Raji (cell line): ENCODE measurements around the gene TNFAIP1.

ENCODE experiments used
- POLR2A ChIP-seq: IDR thresholded peaks from 2 replicates; pipeline ENCODE4 v1.6.1; 2011; ENCODE audit warnings: low read depth, low read length, control low read depth; ENCODE audit not compliant: insufficient read depth

Gene TNFAIP1

GRCh38 chr17:28357901-28358197, 22.3 kb downstream of the TNFAIP1 start:
- no peak for TF ChIP-seq POLR2A

- TF ChIP-seq POLR2A = no peak
Measured at GRCh38 chr17:28363186-28363585, 27.6 kb downstream of the TNFAIP1 start.

GRCh38 chr17:28363776-28364650, 28.5 kb downstream of the TNFAIP1 start:
- TF ChIP-seq POLR2A = no peak

GRCh38 chr17:28364665-28365363, 29.3 kb downstream of the TNFAIP1 start, which contains the start of gene SEBOX:
SEBOX (minus strand) TSS chr17:28365199; CDS start chr17:28365151, 48 bp downstream.
- TF ChIP-seq POLR2A = no peak

GRCh38 chr17:28365487-28365886, 29.9 kb downstream of the TNFAIP1 start:
- no peak for TF ChIP-seq POLR2A

- TF ChIP-seq POLR2A = no peak
Measured at GRCh38 chr17:28366605-28367004, 31.0 kb downstream of the TNFAIP1 start.

- TF ChIP-seq POLR2A = no peak
Measured at GRCh38 chr17:28367641-28368305, 32.2 kb downstream of the TNFAIP1 start.

GRCh38 chr17:28368306-28368831, 32.8 kb downstream of the TNFAIP1 start:
- no peak for TF ChIP-seq POLR2A

GRCh38 chr17:28368915-28369683, 33.5 kb downstream of the TNFAIP1 start:
- no peak for TF ChIP-seq POLR2A

GRCh38 chr17:28369684-28370034, 34.1 kb downstream of the TNFAIP1 start:
- TF ChIP-seq POLR2A = no peak

- no peak for TF ChIP-seq POLR2A
Measured at GRCh38 chr17:28370035-28370743, 34.6 kb downstream of the TNFAIP1 start, which contains the start of gene VTN. VTN (minus strand) TSS chr17:28370307; CDS start chr17:28370203, 104 bp downstream.

- TF ChIP-seq POLR2A = no peak
Measured at GRCh38 chr17:28370744-28371103, 35.2 kb downstream of the TNFAIP1 start.

- peak; percentile 74 for TF ChIP-seq POLR2A
Measured at GRCh38 chr17:28371245-28372202, 36.0 kb downstream of the TNFAIP1 start, which contains the start of gene SARM1. SARM1 (plus strand) TSS chr17:28371694; CDS start chr17:28372033, 339 bp downstream.
